Activated CD8-positive, alpha-beta T cell treated with anti-CD3 and anti-CD28 coated beads, Interleukin-2, amount 10 ng/mL, durations not matched to agents 7 days and 5 days (primary cell): ENCODE data around the gene PCSK5. TPM values are rescaled to one million over a fixed set of nuclear protein-coding genes. Genes with fewer than 3 reads are reported as not detected.

Source experiments
- ATAC-seq: fragments of 150-1000 bp; cut with Tn5 transposase; one replicate; pipeline ENCODE4 v1.10.0; 2021; ENCODE audit warnings: moderate library complexity
- CTCF ChIA-PET: fragments of 350-600 bp; sonication (Branson Sonifier 250); formaldehyde crosslinking; loops from one replicate; lab custom pipeline; 2021; ENCODE audit warnings: antibody characterized with exemption; lab: Charles Lee
- POLR2A ChIA-PET: fragments of 350-600 bp; sonication (Branson Sonifier 250); formaldehyde crosslinking; loops from one replicate; lab custom pipeline; 2021; ENCODE audit warnings: antibody characterized with exemption; lab: Charles Lee
- DNase-seq: peaks from one replicate; pipeline ENCODE4 v3.0.0-alpha.2; 2020
- H3K27ac Mint-ChIP-seq: one replicate; pipeline ENCODE4 v1.8.0; 2021; ENCODE audit warnings: mild to moderate bottlenecking, mixed read lengths
- H3K27me3 Mint-ChIP-seq: one replicate; pipeline ENCODE4 v1.8.0; 2021; ENCODE audit warnings: low read depth, mixed read lengths
- H3K36me3 Mint-ChIP-seq: one replicate; pipeline ENCODE4 v1.8.0; 2021; ENCODE audit warnings: low read depth, mixed read lengths
- H3K4me1 Mint-ChIP-seq: one replicate; pipeline ENCODE4 v1.8.0; 2021; ENCODE audit warnings: low read depth, mixed read lengths
- H3K4me3 Mint-ChIP-seq: one replicate; pipeline ENCODE4 v1.8.0; 2021; ENCODE audit warnings: mild to moderate bottlenecking, mixed read lengths
- H3K9me3 Mint-ChIP-seq: one replicate; pipeline ENCODE4 v1.8.0; 2022; ENCODE audit warnings: mixed read lengths; ENCODE audit not compliant: insufficient read depth
- total RNA-seq, 2 experiments: library from RNA; stranded (reverse); gene quantifications; one replicate each; pipeline ENCODE4 v1.2.3, GENCODE V29; 2021

Gene PCSK5
- total RNA-seq, 2 experiments from 2014 or later, result 3.5 to 3.7 TPM

DNA sequence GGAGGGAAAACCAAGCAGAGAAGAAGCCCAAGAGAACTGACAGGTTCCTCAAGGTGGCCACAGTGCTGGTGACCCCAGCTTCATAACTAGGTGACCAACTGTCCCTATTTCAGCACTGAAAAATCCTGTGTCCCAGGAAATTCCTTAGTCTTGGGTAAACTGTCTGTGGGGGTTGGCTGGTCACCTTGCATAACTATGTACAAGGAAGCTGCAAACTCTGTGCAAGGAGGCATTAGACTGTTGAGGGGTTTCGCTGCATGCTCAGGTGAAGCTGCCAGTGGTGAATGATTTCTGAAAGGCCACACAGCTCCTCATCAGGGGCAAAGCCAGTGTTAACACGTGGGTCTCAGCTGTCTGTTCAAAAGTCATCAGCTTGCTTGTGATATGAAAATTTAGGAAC lies 36.9 kb downstream of the PCSK5 start:
- ATAC-seq, result no peak
- Mint-ChIP-seq H3K36me3 (no peaks in the 10 kb centered on the region), H3K27me3 (no peaks in the 10 kb centered on the region), H3K4me3 (no peak overlapping the region), H3K4me1 (no peaks in the 10 kb centered on the region), H3K27ac (no peak overlapping the region), H3K9me3 (no peaks in the 10 kb centered on the region)
- POLR2A ChIA-PET, result no interaction called here
- DNase-seq, result no peak
- CTCF ChIA-PET, result no interaction called here

DNA sequence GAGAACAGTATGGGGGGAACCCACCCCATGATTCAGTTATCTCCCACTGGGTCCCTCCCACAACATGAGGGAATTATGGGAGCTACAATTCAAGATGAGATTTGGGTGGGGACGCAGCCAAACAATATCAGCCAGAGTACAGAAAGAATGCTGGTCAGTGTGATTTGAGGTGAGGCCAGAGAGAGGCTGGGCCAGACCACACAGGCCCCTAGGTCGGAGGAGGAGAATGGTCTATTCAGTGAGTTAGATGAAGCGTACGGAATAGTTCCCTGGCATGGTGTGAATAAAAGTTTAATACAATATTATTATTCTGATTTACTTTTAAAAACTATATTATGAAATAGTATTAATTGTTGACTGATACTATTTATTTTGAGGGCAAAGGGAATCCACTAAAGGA lies 39.7 kb downstream of the PCSK5 start:
- Mint-ChIP-seq H3K27me3 (no peaks in the 10 kb centered on the region), H3K9me3 (no peaks in the 10 kb centered on the region), H3K4me3 (no peak overlapping the region), H3K4me1 (no peaks in the 10 kb centered on the region), H3K27ac (no peak overlapping the region), H3K36me3 (no peaks in the 10 kb centered on the region)
- ChIA-PET CTCF (no interaction called here), POLR2A (no interaction called here)
- DNase-seq (no peak), ATAC-seq (no peak)

DNA sequence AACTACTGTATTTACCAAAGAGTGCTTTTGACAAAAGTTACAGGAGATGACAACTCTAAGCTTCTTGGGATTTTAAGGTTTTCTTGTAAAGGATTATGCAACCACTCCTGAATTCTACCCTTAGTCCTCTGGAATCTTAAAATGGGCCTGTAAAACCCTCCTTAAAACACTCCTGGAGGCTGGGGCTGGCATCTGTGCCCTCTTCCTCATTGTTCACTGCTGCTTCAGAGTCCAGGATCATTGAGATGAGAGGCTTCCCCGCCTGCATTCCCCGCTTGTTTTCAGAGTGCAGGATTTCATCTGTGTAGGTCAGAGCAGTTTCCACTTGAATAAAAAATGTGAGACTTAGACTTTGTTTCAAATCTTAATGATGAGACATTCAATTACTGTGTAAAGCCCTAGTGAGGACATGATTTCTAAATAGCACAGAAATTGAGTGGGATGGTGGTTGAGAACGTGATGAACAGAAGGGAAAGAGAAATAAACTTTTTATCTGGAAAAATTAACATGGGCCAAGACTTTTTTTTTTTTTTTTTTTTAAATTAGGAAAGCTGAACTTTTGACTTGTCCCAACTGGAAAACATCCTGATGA lies 40.4 kb downstream of the PCSK5 start:
- ChIA-PET POLR2A (no interaction called here), CTCF (interaction anchor here (0.7 kb wide), 1 partner anchor 98 kb away, joined by 3 read pairs; no protein-coding TSS in a partner anchor)
- Mint-ChIP-seq H3K4me3 (no peak overlapping the region), H3K9me3 (no peaks in the 10 kb centered on the region), H3K27me3 (no peaks in the 10 kb centered on the region), H3K27ac (no peak overlapping the region), H3K36me3 (no peaks in the 10 kb centered on the region), H3K4me1 (no peaks in the 10 kb centered on the region)
- DNase-seq (no peak), ATAC-seq (no peak)

DNA sequence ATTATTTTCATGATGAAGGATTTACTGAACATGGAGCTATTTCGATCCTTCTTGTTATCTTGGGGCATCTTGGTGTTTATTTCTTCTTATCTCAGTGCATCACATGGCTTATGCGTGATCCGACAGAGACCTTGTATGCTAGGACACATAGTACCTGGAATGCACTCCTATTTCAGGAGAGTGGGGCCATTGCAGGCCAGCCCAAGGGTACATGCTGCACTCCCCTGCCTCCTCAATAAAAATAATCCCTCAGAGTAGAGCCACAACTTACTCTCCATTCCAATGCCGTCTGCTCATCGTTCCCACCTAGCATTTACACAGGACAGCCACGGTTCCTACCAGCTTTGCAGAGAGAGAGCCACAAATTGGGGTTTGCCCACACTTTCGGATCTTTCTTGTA lies 43.5 kb downstream of the PCSK5 start:
- Mint-ChIP-seq H3K4me1 (peaks cover 8% of the 10 kb centered on the region), H3K9me3 (no peaks in the 10 kb centered on the region), H3K27ac (no peak overlapping the region), H3K27me3 (no peaks in the 10 kb centered on the region), H3K36me3 (no peaks in the 10 kb centered on the region), H3K4me3 (no peak overlapping the region)
- DNase-seq (no peak), ATAC-seq (no peak)
- ChIA-PET CTCF (no interaction called here), POLR2A (no interaction called here)

DNA sequence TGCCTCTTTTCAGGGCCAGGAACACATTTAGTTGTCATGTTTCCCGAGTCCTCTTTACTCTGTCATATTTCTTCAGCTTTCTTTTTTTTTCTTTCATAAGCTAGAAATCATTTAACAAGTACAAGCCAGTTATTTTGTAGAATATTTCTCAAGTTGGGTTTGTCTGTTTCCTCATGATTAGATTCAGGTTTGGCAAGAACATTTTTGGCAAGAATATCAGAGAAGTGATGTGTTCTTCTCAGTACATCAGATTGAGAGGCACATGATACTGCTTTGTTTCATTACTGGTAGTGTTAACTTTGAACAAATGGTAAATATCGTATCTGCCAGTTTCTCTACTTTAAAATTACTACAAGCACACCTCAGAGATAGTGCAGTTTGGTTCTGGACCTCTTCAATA lies 45.1 kb downstream of the PCSK5 start:
- no peak for DNase-seq
- ChIA-PET POLR2A (no interaction called here), CTCF (no interaction called here)
- Mint-ChIP-seq H3K27me3 (no peaks in the 10 kb centered on the region), H3K9me3 (no peaks in the 10 kb centered on the region), H3K27ac (no peak overlapping the region), H3K4me3 (no peak overlapping the region), H3K36me3 (no peaks in the 10 kb centered on the region), H3K4me1 (peaks cover 8% of the 10 kb centered on the region)
- no peak for ATAC-seq

DNA sequence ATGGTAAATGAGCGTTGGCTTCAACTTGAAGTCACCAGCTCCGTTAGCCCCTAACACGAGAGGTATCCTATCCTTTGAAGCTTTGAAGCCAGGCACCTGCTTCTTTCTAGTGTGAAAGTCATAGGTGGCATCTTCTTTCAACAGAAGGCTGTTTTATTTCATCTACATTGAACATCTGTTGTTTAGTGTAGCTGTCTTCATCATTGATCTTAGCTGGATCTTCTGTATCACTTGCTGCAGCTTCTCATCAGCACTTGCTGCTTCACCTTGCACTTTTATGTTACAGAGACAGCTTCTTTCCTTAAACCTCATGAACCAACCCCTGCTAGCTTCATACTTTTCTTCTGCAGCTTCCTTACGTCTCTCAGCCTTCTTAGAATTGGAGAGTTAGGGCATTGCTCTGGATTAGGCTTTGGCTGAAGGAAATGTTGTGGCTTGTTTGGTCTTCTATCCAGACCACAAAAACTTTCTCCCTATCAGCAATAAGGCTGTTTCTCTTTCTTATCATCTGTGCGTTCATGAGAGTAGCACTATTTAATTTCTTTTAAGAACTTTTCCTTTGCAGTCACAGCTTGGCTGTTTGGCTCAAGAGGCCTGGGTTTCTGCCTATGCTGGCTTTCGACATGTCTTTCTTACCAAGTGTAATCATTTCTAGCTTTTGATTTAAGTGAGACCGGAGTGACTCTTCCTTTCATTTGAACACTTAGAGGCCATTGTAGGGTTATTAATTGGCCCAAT lies 47.2 kb downstream of the PCSK5 start:
- peaks cover 8% of the 10 kb centered on the region for H3K4me1 Mint-ChIP-seq
- no peak for ATAC-seq
- no peaks in the 10 kb centered on the region for H3K9me3 Mint-ChIP-seq
- CTCF ChIA-PET, result interaction anchor here (1.5 kb wide), 1 partner anchor 71 kb away, joined by 4 read pairs; no protein-coding TSS in a partner anchor
- no peak overlapping the region for H3K27ac Mint-ChIP-seq
- H3K27me3 Mint-ChIP-seq, result no peaks in the 10 kb centered on the region
- H3K4me3 Mint-ChIP-seq, result no peak overlapping the region
- no peak for DNase-seq
- H3K36me3 Mint-ChIP-seq, result no peaks in the 10 kb centered on the region
- POLR2A ChIA-PET, result no interaction called here

DNA sequence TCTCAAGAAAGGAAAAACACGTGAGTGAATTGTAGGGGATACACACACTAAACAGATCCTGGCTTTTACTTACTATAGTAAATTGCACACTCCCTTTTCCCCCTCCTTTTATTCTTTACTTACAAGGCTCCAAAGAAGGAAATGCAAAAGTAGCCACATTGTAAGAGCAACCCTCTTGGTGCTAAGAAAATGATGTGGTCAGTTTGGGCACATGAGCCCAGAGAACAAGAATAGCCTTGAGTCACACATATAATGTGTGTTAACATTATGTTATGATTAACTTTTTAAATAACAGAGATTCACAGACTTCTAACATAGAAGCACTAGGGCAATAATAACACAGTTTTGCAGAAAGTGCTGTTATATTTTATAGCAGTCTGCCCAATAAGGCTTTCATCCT lies 48.5 kb downstream of the PCSK5 start:
- ATAC-seq, result no peak
- peaks cover 8% of the 10 kb centered on the region for H3K4me1 Mint-ChIP-seq
- ChIA-PET POLR2A (no interaction called here), CTCF (no interaction called here)
- no peaks in the 10 kb centered on the region for H3K9me3 Mint-ChIP-seq
- H3K27me3 Mint-ChIP-seq, result no peaks in the 10 kb centered on the region
- H3K36me3 Mint-ChIP-seq, result no peaks in the 10 kb centered on the region
- no peak overlapping the region for H3K4me3 Mint-ChIP-seq
- H3K27ac Mint-ChIP-seq, result no peak overlapping the region
- no peak for DNase-seq

DNA sequence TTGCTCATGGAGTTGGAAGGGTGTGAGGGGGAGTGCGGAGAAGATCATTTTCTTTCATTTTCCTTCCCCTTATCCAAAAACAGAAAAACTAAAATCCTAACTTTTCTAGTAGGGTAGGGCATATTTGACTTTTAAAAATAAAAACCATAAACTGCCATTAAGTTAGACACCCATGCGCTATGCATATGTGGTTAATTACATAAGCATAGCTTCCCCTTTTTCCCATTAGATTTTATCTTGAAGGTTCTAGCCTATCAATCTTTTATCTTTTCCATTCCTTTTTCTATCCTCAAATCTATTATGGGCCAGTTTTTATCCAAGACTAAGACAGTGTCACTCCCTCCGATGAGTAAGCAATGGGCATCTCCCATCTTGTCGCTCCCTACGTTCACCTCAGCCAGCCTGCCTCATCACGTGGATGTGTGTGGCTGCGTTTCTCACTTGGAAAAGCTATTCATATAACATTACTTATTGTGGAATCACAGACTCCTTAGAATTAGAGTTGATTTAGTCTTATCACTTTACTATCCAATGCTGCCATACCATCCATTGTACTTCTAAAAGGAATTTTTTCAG lies 49.2 kb downstream of the PCSK5 start:
- ChIA-PET CTCF (interaction anchor here (0.9 kb wide), 2 partner anchors 10 to 11 kb away, joined by 3 read pairs; no protein-coding TSS in a partner anchor), POLR2A (no interaction called here)
- H3K9me3 Mint-ChIP-seq, result no peaks in the 10 kb centered on the region
- peaks cover 8% of the 10 kb centered on the region for H3K4me1 Mint-ChIP-seq
- H3K4me3 Mint-ChIP-seq, result no peak overlapping the region
- no peaks in the 10 kb centered on the region for H3K36me3 Mint-ChIP-seq
- H3K27me3 Mint-ChIP-seq, result no peaks in the 10 kb centered on the region
- DNase-seq (no peak), ATAC-seq (no peak)
- no peak overlapping the region for H3K27ac Mint-ChIP-seq

DNA sequence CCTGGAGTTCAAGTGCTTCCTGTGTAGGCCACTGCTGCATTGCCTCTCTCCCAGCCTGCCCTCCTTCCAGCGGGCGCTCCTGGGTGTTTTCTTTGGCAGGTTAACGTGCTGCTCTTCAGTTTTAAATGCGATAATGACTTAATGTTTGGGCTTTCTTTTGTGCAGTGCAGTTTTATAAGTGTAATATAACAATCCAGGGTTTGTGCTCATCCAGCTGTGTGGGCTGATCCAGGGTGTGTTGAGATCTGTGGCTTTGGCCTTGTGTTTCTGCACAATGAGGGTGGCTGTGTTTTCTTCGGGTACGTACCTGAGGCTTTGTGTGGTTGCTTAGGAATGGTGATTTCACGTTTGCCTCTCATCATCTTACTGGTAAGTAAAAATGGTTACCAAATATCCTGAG lies 50.6 kb downstream of the PCSK5 start:
- H3K27ac Mint-ChIP-seq, result no peak overlapping the region
- H3K4me3 Mint-ChIP-seq, result no peak overlapping the region
- no peaks in the 10 kb centered on the region for H3K36me3 Mint-ChIP-seq
- H3K9me3 Mint-ChIP-seq, result no peaks in the 10 kb centered on the region
- POLR2A ChIA-PET, result no interaction called here
- no peaks in the 10 kb centered on the region for H3K27me3 Mint-ChIP-seq
- ATAC-seq (no peak), DNase-seq (no peak)
- peaks cover 8% of the 10 kb centered on the region for H3K4me1 Mint-ChIP-seq
- CTCF ChIA-PET, result no interaction called here

DNA sequence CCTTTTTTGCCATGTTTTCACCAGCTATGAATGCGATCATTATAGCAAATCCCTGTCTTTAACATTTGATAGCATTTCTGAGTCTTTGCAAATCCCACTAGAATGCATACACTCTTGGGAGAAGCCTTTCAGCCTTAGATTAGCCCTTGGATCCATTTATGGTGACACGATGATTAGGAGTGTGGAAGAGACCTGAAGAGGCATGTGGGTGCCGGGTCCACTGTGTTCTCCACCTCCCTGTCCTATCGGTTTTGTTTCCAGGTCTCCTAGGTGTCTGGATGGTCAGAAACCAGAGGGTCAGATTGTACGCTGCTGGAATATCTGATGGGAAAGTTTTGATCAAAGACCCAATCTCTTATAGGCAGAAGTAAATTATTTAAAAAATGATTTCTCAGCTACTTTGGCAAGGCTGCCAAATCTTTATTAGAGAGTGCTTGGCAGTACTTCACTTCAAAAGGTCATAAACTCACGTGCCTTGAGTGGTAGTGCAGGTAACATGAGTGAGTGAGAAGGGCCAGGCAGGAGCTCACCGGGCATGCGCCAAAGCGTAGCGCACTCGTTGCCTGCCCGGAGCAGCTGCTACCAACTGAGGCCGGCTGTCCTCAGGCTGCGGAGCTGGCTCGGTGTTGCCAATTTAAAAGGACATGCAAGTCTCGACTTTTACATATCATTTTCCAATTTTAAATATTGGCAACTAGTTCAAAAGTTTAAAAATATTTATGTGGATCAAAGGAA lies 51.3 kb downstream of the PCSK5 start:
- POLR2A ChIA-PET, result no interaction called here
- DNase-seq (no peak), ATAC-seq (no peak)
- CTCF ChIA-PET, result no interaction called here
- H3K4me1 Mint-ChIP-seq, result peaks cover 8% of the 10 kb centered on the region
- H3K27me3 Mint-ChIP-seq, result no peaks in the 10 kb centered on the region
- no peak overlapping the region for H3K27ac Mint-ChIP-seq
- H3K4me3 Mint-ChIP-seq, result no peak overlapping the region
- H3K9me3 Mint-ChIP-seq, result no peaks in the 10 kb centered on the region
- no peaks in the 10 kb centered on the region for H3K36me3 Mint-ChIP-seq

DNA sequence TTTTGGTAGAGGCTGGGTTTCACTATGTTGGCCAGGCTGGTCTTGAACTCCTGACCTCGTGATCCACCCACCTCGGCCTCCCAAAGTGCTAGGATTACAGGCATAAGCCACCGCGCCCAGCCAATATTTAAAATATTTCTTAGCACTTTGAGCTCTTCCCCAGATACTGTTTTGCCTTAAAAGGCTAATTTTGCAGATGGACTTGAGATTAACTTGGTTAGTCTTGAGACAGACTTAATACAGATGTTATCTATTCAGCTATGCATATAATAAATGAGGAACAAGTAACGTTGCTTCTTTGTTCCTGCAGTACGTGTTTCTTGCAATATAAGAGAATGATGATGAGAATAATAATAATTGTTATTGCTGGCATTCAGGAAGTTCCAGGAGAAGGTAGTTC lies 56.3 kb downstream of the PCSK5 start:
- DNase-seq (no peak), ATAC-seq (no peak)
- ChIA-PET POLR2A (no interaction called here), CTCF (no interaction called here)
- Mint-ChIP-seq H3K4me1 (no peaks in the 10 kb centered on the region), H3K27me3 (no peaks in the 10 kb centered on the region), H3K4me3 (no peak overlapping the region), H3K36me3 (peaks cover 3% of the 10 kb centered on the region), H3K27ac (no peak overlapping the region), H3K9me3 (no peaks in the 10 kb centered on the region)

DNA sequence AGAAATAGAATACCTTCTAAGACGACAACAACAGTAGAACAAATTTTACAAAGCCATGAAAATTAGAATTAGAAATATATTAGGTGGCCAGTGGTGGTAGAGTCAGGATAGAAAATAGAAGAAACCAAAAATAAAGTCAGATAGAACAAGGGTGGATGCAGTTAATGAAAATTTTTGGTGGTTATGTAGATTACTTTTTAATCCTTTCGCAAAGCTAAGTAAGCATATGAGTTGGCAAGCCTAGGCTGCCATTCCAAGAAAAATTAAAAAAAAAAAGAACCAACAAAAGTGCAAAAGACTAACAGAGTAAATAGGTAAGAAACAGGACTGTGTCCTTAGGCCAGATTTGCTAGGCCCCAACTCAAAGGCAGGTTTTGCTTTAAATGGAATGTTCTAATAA lies 56.8 kb downstream of the PCSK5 start:
- no peaks in the 10 kb centered on the region for H3K27me3 Mint-ChIP-seq
- peaks cover 3% of the 10 kb centered on the region for H3K36me3 Mint-ChIP-seq
- no peak for ATAC-seq
- no peaks in the 10 kb centered on the region for H3K4me1 Mint-ChIP-seq
- ChIA-PET POLR2A (no interaction called here), CTCF (no interaction called here)
- H3K4me3 Mint-ChIP-seq, result no peak overlapping the region
- no peak overlapping the region for H3K27ac Mint-ChIP-seq
- no peak for DNase-seq
- H3K9me3 Mint-ChIP-seq, result no peaks in the 10 kb centered on the region
